Hepatocyte (in vitro differentiated cells): ENCODE data around the gene IP6K3.

Experiments
- EZH2 ChIP-seq: fragments of 200-600 bp; sonication (generic); IDR thresholded peaks from 2 replicates; pipeline ENCODE4 v1.6.1; 2016; ENCODE audit warnings: antibody characterized with exemption, mild to moderate bottlenecking, borderline replicate concordance
- TF ChIP-seq, protein P1 (sequence below): fragments of 200-600 bp; sonication (generic); IDR thresholded peaks from 2 replicates; pipeline ENCODE4 v1.5.1; 2016; ENCODE audit warnings: antibody characterized with exemption, mild to moderate bottlenecking; ENCODE audit not compliant: poor library complexity

DNA sequence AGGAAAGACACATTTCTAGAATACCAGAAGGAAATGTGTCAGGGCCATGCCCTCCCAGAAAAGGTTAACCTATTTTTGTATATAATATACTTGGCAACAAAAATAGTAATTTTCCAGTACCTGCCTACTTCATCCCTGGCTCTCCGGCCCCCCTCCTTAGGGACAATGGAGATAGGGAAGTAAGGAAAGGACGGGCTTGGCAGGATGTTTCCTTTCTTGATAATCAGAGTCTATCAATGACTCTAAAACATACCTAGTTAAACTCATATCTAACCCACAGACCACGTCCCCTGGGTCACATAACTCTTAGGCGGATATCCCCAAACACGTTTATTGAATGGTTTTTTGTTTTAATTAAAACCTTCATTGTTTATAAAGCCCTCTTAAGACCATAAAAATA is 47.0 kb downstream of the IP6K3 start:
- TF ChIP-seq, protein P1, sequence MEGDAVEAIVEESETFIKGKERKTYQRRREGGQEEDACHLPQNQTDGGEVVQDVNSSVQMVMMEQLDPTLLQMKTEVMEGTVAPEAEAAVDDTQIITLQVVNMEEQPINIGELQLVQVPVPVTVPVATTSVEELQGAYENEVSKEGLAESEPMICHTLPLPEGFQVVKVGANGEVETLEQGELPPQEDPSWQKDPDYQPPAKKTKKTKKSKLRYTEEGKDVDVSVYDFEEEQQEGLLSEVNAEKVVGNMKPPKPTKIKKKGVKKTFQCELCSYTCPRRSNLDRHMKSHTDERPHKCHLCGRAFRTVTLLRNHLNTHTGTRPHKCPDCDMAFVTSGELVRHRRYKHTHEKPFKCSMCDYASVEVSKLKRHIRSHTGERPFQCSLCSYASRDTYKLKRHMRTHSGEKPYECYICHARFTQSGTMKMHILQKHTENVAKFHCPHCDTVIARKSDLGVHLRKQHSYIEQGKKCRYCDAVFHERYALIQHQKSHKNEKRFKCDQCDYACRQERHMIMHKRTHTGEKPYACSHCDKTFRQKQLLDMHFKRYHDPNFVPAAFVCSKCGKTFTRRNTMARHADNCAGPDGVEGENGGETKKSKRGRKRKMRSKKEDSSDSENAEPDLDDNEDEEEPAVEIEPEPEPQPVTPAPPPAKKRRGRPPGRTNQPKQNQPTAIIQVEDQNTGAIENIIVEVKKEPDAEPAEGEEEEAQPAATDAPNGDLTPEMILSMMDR, result no peak
- no peak for TF ChIP-seq EZH2
